GM12892 (cell line): ENCODE data around the gene SRCIN1.

Experiments used
- DNase-seq: peaks from one replicate; pipeline ENCODE4 v3.0.0; 2011; ENCODE audit not compliant: insufficient read length
- FAIRE-seq: peaks from 2 replicates; lab custom pipeline; 2011; peaks lifted over from hg19 to GRCh38; lab: Jason Lieb, UNC
- POLR2A ChIP-seq: IDR thresholded peaks from 2 replicates; pipeline ENCODE4 v1.6.1; 2011; ENCODE audit warnings: low read depth, low read length, control low read depth
- POLR2AphosphoS5 ChIP-seq: IDR thresholded peaks from 2 replicates; pipeline ENCODE4 v1.6.1; 2011; ENCODE audit warnings: low read depth, low read length, control low read depth
- TAF1 ChIP-seq: IDR thresholded peaks from 2 replicates; pipeline ENCODE4 v1.6.1; 2011; ENCODE audit warnings: low read depth, mild to moderate bottlenecking, control low read depth, low read length, borderline replicate concordance

SRCIN1 gene

DNA sequence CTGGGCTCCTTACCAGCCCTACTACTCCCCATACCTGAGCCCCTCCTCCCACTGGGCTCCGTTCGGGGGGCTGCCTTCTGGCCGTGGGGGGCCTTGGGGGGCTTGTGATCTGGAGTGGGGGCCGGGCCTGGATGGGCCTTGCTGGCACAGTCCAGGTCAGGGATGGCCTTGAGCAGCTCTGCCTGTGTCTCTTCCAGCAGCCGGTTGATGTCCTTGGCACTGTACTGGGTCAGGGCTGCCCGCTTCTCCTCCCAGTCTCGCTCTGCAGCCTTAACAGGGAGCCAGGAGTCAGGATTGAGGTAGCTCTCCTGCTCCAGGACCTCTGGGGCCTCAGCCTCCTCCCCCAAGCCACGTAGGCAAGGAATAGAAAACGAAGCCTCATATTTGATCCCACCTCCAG is 54.6 kb downstream of the SRCIN1 start:
- DNase-seq (no peak), FAIRE-seq (no peak)
- TF ChIP-seq POLR2A (no peak), POLR2AphosphoS5 (no peak), TAF1 (no peak)

- no peak for DNase-seq
Observed at GRCh38 chr17:38550661-38551060, 55.1 kb downstream of the SRCIN1 start.

DNA sequence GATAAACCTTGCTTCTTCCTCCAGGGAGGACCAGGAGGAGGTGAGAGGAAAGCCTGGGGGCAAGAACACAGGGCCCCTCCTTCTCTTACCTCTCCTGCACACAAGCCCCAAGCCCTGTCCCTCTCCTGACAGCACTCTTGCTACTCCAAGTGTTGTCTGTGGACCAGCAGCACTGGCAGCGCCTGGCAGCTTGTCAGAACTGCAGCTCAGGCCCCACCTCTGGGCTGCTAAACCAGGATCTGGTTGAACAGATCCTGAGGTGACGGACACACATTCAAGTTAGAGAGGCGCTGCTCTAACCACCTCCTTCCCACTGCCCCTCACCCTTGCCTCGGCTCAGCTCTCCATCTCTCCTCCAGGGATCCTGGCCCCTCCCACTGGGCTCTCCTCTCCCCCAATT is 56.5 kb downstream of the SRCIN1 start:
- TF ChIP-seq POLR2AphosphoS5: no peak
- no peak for TF ChIP-seq POLR2A
- TF ChIP-seq TAF1: no peak
- FAIRE-seq: no peak
- DNase-seq: no peak

More at GRCh38 chr17:38550661-38551060, 55.1 kb downstream of the SRCIN1 start:
- TF ChIP-seq POLR2A (no peak), TAF1 (no peak), POLR2AphosphoS5 (no peak)
- no peak for FAIRE-seq

DNA sequence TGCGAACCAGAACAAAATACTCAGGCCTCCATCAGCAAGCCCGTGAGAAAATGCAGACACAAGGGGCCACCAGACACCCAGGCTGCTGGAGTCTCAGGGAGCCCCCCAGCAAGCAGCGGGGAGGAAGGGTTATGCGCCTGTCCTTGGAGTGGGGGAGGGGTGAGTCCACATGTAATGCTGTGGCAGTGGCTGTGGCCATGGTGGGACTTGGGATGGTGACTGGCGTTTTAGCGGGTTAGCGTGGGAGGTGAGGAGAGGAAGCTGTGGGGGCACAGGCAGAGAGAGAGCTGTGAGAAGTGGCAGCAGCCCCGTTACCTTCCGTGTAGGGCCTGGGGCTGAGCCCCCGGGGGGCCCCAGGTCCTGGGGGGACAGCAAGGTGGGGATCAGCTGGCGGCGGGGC is 58.3 kb downstream of the SRCIN1 start:
- FAIRE-seq (no peak), DNase-seq (no peak)
- TF ChIP-seq POLR2A: no peak
- TF ChIP-seq TAF1: no peak
- TF ChIP-seq POLR2AphosphoS5: no peak

- no peak for DNase-seq
- TF ChIP-seq POLR2AphosphoS5 (no peak), POLR2A (no peak), TAF1 (no peak)
- FAIRE-seq: no peak
Observed at GRCh38 chr17:38546396-38546795, 59.4 kb downstream of the SRCIN1 start.

DNA sequence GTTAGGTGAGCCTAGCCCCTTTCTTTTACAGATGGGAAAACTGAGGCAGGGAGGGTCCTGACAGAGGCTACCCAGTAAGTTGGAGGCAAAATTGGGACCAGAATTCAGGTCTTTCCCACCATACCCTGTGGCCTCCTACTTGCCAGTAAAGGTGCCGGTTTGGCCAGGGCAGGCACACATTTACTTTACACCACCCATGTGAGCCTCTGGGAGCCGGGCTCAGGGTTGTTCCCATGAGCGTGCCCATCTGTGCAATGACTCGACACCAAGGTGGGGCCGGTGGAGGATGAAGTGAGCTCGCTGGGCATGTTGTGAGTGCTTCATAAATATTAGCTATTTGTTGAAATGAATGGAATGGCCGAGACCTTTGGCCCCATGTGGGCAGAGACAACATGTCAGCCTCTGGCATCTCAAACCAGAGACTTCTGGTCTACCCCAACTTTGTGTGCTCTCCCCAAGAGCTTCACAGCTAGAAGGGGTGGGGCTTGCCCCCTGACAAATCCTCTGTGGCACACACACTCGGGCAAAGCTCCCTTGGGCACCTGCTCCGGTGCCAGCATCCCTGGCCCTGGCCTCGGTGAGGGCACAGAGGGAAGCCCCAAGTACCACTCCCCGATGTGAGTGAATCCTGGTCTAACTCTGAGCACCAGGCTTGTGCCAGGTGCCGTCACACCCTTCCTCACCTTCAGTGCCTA is 60.1 kb downstream of the SRCIN1 start:
- no peak for FAIRE-seq
- no peak for DNase-seq
- TF ChIP-seq TAF1: no peak
- TF ChIP-seq POLR2A: no peak
- no peak for TF ChIP-seq POLR2AphosphoS5

- FAIRE-seq (no peak), DNase-seq (no peak)
- TF ChIP-seq TAF1 (no peak), POLR2AphosphoS5 (no peak), POLR2A (no peak)
Observed at GRCh38 chr17:38544839-38545209, 60.9 kb downstream of the SRCIN1 start.

DNA sequence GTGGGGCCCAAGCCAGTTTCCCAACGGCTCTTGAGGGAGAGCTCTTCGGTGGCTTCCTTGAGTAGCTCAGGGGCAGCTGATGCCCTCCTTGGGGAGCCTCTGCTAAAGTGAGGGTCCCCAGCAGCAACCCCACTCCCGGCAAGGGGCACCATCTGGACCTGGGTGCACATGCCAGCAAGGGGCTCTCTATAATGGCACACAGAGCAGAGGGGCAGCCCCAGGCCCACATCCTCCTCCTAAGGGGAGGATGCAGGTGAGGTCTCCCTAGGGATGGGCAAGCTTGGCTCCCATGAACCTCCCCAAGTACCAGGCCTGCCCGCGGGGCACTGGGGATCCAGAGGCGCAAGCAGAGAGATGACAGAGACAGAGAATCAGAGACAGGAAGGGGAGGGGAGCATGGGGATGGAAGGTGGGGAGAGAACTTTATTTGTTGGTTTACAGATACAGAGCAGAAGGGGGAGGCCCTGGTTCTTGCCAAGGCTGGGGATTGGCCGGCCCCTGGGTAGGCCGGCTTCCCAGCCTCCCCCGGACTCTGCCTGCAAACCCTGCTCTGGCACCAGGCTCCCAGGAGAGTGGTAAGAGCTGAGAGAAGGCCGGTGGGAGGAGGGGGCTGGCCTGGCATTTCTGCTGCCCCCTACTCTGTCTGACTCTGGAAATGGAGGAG is 61.4 kb downstream of the SRCIN1 start:
- DNase-seq (no peak), FAIRE-seq (no peak)
- no peak for TF ChIP-seq POLR2A
- no peak for TF ChIP-seq TAF1
- no peak for TF ChIP-seq POLR2AphosphoS5

DNA sequence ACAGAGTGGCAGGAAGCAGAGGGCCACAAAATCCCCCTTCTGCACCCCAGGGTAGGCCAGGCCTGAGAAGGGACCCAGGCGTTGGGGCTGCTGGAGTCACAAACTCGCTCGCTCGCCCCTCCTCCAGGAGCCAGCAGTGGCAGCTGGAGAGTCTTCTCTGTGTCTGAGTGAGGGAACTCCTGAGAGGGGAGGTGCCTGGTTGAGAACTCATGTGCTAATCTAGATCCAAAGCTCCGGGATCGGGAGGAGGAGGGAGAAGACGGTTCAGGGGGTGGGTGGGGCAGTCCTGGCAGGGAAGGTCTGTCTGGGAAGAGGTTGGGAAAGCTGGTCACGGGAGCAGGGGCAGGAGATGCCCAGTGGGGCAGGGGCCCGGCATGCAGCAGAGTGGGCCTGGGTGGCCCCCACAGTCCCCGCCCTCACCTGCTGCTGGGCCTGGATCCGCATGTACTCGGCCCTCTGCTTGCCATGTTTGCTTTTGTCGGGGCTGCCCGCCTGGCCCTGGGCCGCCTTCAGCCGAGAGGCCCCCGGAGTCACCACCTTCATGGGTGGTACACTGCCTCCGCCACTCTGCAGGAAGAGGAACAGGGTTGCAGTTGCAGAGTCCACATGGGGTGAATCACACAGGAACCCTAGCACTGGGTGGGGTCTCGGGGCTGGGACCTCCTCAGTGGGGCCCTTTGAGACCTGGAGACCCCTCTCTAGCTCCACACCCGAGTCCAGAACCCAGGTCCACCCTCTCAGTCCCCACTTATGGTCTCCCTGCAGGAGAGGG is 62.2 kb downstream of the SRCIN1 start:
- no peak for FAIRE-seq
- no peak for DNase-seq

GRCh38 chr17:38542286-38542685 is 63.5 kb downstream of the SRCIN1 start:
- FAIRE-seq: no peak
- TF ChIP-seq TAF1: no peak
- no peak for TF ChIP-seq POLR2A
- TF ChIP-seq POLR2AphosphoS5: no peak
- no peak for DNase-seq

More for the DNA sequence above, 62.2 kb downstream of the SRCIN1 start:
- TF ChIP-seq POLR2AphosphoS5: no peak
- no peak for TF ChIP-seq TAF1
- TF ChIP-seq POLR2A: no peak

- DNase-seq (no peak), FAIRE-seq (no peak)
- TF ChIP-seq POLR2AphosphoS5 (no peak), TAF1 (no peak), POLR2A (no peak)
Observed at GRCh38 chr17:38541281-38541680, 64.5 kb downstream of the SRCIN1 start.
